ENCODE measurements around the gene NFASC.

NFASC gene

DNA sequence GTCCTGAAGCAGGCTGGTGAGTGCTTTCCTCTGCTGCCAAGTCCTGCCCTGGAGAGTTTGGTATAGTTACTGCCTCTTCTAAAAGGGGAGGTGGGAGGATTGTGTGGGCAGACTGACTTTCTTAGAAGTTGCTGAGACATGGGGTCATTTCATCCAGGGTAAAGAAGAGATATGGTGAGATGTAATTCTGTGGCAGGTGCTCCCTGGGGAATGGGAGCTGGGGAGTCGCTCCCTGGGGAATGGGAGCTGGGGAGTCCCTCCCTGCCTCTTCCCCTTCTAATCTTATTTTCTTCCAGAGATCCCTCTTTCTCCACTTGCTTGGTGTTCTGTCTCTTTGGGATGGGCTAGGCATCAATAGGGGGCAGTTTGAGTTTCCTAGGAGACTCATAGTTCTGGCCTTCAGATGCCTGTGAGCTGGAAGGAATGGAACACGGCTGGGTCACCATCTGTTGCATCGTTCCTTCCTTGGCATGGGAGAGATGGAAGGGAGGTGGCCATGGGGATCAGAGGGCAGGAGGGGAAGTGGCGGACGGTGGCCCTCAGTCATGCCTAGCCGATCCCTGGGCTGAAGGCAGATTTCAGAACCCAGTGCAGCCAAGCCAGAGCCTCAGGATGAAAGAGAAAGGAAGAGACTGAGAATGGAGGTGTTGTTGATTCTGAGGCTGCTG is 59.0 kb downstream of the NFASC start:
- H3F3A ChIP-seq (ENCODE audit: control insufficient read depth, insufficient read depth) = no peaks in the 10 kb centered on the region
- peaks cover 4% of the 10 kb centered on the region for H3K27me3 ChIP-seq (ENCODE audit: control insufficient read depth, low read length)
- H3K36me3 ChIP-seq (ENCODE audit: control insufficient read depth, low read length) = no peaks in the 10 kb centered on the region
- no peaks in the 10 kb centered on the region for H3K4me1 ChIP-seq (ENCODE audit: control insufficient read depth, low read length)
- H3K4me2 ChIP-seq (ENCODE audit: low read length) = no peak overlapping the region
- H3K79me2 ChIP-seq (ENCODE audit: control insufficient read depth, low read length) = no peaks in the 10 kb centered on the region
- H3K4me3 ChIP-seq (ENCODE audit: low read length) = no peak overlapping the region
- no peak overlapping the region for H3K27ac ChIP-seq (ENCODE audit: low read depth, low read length)
- H3K9me2 ChIP-seq (replicated peaks; ENCODE audit: control insufficient read depth, low read length) = no peaks in the 10 kb centered on the region
- no peaks in the 10 kb centered on the region for H4K20me1 ChIP-seq (ENCODE audit: control insufficient read depth, insufficient read depth, low read depth, low read length)
- TF ChIP-seq EZH2phosphoT487 (IDR thresholded peaks at IDR 0.05; ENCODE audit: borderline replicate concordance, low read length) = no peak
- TF ChIP-seq, protein P1, sequence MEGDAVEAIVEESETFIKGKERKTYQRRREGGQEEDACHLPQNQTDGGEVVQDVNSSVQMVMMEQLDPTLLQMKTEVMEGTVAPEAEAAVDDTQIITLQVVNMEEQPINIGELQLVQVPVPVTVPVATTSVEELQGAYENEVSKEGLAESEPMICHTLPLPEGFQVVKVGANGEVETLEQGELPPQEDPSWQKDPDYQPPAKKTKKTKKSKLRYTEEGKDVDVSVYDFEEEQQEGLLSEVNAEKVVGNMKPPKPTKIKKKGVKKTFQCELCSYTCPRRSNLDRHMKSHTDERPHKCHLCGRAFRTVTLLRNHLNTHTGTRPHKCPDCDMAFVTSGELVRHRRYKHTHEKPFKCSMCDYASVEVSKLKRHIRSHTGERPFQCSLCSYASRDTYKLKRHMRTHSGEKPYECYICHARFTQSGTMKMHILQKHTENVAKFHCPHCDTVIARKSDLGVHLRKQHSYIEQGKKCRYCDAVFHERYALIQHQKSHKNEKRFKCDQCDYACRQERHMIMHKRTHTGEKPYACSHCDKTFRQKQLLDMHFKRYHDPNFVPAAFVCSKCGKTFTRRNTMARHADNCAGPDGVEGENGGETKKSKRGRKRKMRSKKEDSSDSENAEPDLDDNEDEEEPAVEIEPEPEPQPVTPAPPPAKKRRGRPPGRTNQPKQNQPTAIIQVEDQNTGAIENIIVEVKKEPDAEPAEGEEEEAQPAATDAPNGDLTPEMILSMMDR (IDR thresholded peaks at IDR 0.05; ENCODE audit: low read depth, low read length, poor library complexity, severe bottlenecking) = no peak
- H3K9me3 ChIP-seq (ENCODE audit: control insufficient read depth, insufficient read depth, low read length) = no peaks in the 10 kb centered on the region

DNA sequence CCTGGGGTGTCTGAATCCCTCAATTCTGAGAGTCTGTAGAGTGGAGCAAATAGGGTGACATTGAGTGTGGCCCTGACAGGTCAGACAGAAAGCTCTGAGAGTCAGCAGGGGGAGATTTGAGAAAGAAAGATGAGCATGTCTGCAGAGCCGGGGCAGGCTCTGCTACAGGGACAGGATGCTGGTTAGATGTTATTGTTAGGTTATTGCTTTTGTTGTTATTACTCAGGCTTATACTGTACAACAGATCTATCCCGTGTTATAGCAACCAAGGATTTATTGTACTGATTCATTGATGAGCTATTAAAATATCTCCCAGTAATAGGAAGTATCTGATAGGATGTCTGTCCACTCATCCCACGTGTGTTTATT is 59.5 kb downstream of the NFASC start:
- H3K27ac ChIP-seq (ENCODE audit: low read depth, low read length) = no peak overlapping the region
- H3F3A ChIP-seq (ENCODE audit: control insufficient read depth, insufficient read depth) = no peaks in the 10 kb centered on the region
- no peaks in the 10 kb centered on the region for H3K9me2 ChIP-seq (replicated peaks; ENCODE audit: control insufficient read depth, low read length)
- no peak overlapping the region for H3K4me3 ChIP-seq (ENCODE audit: low read length)
- H4K20me1 ChIP-seq (ENCODE audit: control insufficient read depth, insufficient read depth, low read depth, low read length) = no peaks in the 10 kb centered on the region
- H3K27me3 ChIP-seq (ENCODE audit: control insufficient read depth, low read length) = peaks cover 4% of the 10 kb centered on the region
- no peaks in the 10 kb centered on the region for H3K36me3 ChIP-seq (ENCODE audit: control insufficient read depth, low read length)
- no peaks in the 10 kb centered on the region for H3K79me2 ChIP-seq (ENCODE audit: control insufficient read depth, low read length)
- H3K4me2 ChIP-seq (ENCODE audit: low read length) = no peak overlapping the region
- H3K4me1 ChIP-seq (ENCODE audit: control insufficient read depth, low read length) = no peaks in the 10 kb centered on the region
- H3K9me3 ChIP-seq (ENCODE audit: control insufficient read depth, insufficient read depth, low read length) = no peaks in the 10 kb centered on the region
- TF ChIP-seq EZH2phosphoT487 (IDR thresholded peaks at IDR 0.05; ENCODE audit: borderline replicate concordance, low read length) = no peak
- TF ChIP-seq, protein P1 (IDR thresholded peaks at IDR 0.05; ENCODE audit: low read depth, low read length, poor library complexity, severe bottlenecking) = no peak

DNA sequence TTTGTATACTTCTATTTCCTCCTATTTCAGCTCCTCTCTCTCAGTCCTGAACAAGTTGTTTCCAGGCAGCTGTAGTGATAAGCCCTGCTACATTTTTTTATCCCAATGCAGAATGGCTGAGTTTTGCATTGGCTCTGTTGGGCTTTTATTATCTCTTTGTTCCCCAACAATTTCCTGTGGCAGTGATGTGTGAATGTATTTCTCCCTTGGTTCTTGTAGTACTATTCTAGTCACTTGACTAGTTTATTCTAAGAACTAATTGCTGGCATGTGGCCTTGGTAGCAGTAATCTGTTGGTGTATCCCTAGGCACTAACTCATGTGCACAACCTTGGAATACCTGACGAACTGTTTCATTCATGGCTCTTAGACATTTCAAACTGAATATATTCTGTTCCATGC is 60.7 kb downstream of the NFASC start:
- H3K27ac ChIP-seq (ENCODE audit: low read depth, low read length) = no peak overlapping the region
- H3K4me2 ChIP-seq (ENCODE audit: low read length) = no peak overlapping the region
- H3K9me3 ChIP-seq (ENCODE audit: control insufficient read depth, insufficient read depth, low read length) = no peaks in the 10 kb centered on the region
- TF ChIP-seq, protein P1 (IDR thresholded peaks at IDR 0.05; ENCODE audit: low read depth, low read length, poor library complexity, severe bottlenecking) = no peak
- no peak for TF ChIP-seq EZH2phosphoT487 (IDR thresholded peaks at IDR 0.05; ENCODE audit: borderline replicate concordance, low read length)
- no peaks in the 10 kb centered on the region for H3F3A ChIP-seq (ENCODE audit: control insufficient read depth, insufficient read depth)
- no peaks in the 10 kb centered on the region for H3K79me2 ChIP-seq (ENCODE audit: control insufficient read depth, low read length)
- H3K36me3 ChIP-seq (ENCODE audit: control insufficient read depth, low read length) = no peaks in the 10 kb centered on the region
- H3K4me3 ChIP-seq (ENCODE audit: low read length) = no peak overlapping the region
- 0 out of 2 replicates have a peak, but pooled peaks cover 3% of the 10 kb centered on the region for H3K27me3 ChIP-seq (ENCODE audit: control insufficient read depth, low read length)
- H3K4me1 ChIP-seq (ENCODE audit: control insufficient read depth, low read length) = no peaks in the 10 kb centered on the region
- no peaks in the 10 kb centered on the region for H3K9me2 ChIP-seq (replicated peaks; ENCODE audit: control insufficient read depth, low read length)
- H4K20me1 ChIP-seq (ENCODE audit: control insufficient read depth, insufficient read depth, low read depth, low read length) = no peaks in the 10 kb centered on the region
